H9 (cell line): ENCODE measurements around the gene PERCC1. TPM values are rescaled to one million over a fixed set of nuclear protein-coding genes. Genes with fewer than 3 reads are reported as not detected.

Experiments used
- DNase-seq: peaks from one replicate; pipeline ENCODE4 v3.0.0-alpha.2; 2017
- H2AFZ ChIP-seq: one replicate; pipeline ENCODE4 v1.6.1; 2013; ENCODE audit warnings: mild to moderate bottlenecking, low read length, control low read depth, moderate library complexity
- H2AK5ac ChIP-seq: 2 replicates; pipeline ENCODE4 v1.6.1; 2013; ENCODE audit warnings: low read length, control low read depth, mixed read lengths; ENCODE audit not compliant: insufficient read length
- H2BK120ac ChIP-seq: one replicate; pipeline ENCODE4 v1.6.1; 2013; ENCODE audit warnings: low read depth, mild to moderate bottlenecking, low read length, control low read depth, inconsistent platforms; ENCODE audit not compliant: poor library complexity, severe bottlenecking
- H2BK12ac ChIP-seq: 2 replicates; pipeline ENCODE4 v1.6.1; 2013; ENCODE audit warnings: low read length, control low read depth, mixed read lengths, low read depth; ENCODE audit not compliant: insufficient read length
- H2BK15ac ChIP-seq: 2 replicates; pipeline ENCODE4 v1.6.1; 2013; ENCODE audit warnings: low read depth, low read length, control low read depth
- H2BK20ac ChIP-seq: one replicate; pipeline ENCODE4 v1.6.1; 2013; ENCODE audit warnings: low read depth, mild to moderate bottlenecking, low read length, control low read depth, inconsistent platforms; ENCODE audit not compliant: poor library complexity, severe bottlenecking
- H2BK5ac ChIP-seq: 2 replicates; pipeline ENCODE4 v1.6.1; 2013; ENCODE audit warnings: low read length, control low read depth, mixed read lengths; ENCODE audit not compliant: insufficient read length
- H3K14ac ChIP-seq: 2 replicates; pipeline ENCODE4 v1.6.1; 2013; ENCODE audit warnings: low read length, control low read depth; ENCODE audit not compliant: insufficient read depth
- H3K18ac ChIP-seq: 2 replicates; pipeline ENCODE4 v1.6.1; 2013; ENCODE audit warnings: low read depth, mild to moderate bottlenecking, mixed read lengths, low read length, control low read depth; ENCODE audit not compliant: insufficient read length
- H3K23ac ChIP-seq: 2 replicates; pipeline ENCODE4 v1.6.1; 2013; ENCODE audit warnings: low read length, control low read depth, mixed read lengths, low read depth; ENCODE audit not compliant: insufficient read length
- H3K23me2 ChIP-seq: 2 replicates; pipeline ENCODE4 v1.6.1; 2013; ENCODE audit warnings: low read depth, mild to moderate bottlenecking, mixed read lengths, low read length, control low read depth; ENCODE audit not compliant: insufficient read length, poor library complexity, severe bottlenecking
- H3K27ac ChIP-seq: 2 replicates; pipeline ENCODE4 v1.5.1; 2013; ENCODE audit warnings: low read length, control low read depth, mixed read lengths, low read depth; ENCODE audit not compliant: insufficient read length
- H3K27me3 ChIP-seq: 2 replicates; pipeline ENCODE4 v1.6.1; 2013; ENCODE audit warnings: low read length, control low read depth, inconsistent platforms; ENCODE audit not compliant: insufficient read depth
- H3K4ac ChIP-seq: 2 replicates; pipeline ENCODE4 v1.6.1; 2013; ENCODE audit warnings: low read depth, mild to moderate bottlenecking, control low read depth, inconsistent platforms, low read length, moderate library complexity
- H3K4me1 ChIP-seq: 2 replicates; pipeline ENCODE4 v1.6.1; 2013; ENCODE audit warnings: low read length, control low read depth, inconsistent platforms; ENCODE audit not compliant: insufficient read depth
- H3K4me2 ChIP-seq: 2 replicates; pipeline ENCODE4 v1.6.1; 2013; ENCODE audit warnings: low read length, control low read depth, mixed read lengths; ENCODE audit not compliant: insufficient read length, insufficient read depth
- H3K56ac ChIP-seq: 2 replicates; pipeline ENCODE4 v1.6.1; 2013; ENCODE audit warnings: low read depth, mild to moderate bottlenecking, mixed read lengths, low read length, control low read depth; ENCODE audit not compliant: insufficient read length
- H3K79me1 ChIP-seq: 2 replicates; pipeline ENCODE4 v1.6.1; 2013; ENCODE audit warnings: low read depth, mild to moderate bottlenecking, moderate library complexity, low read length, control low read depth, inconsistent platforms; ENCODE audit not compliant: insufficient read depth, poor library complexity, severe bottlenecking
- H3K79me2 ChIP-seq: 2 replicates; pipeline ENCODE4 v1.6.1; 2013; ENCODE audit warnings: low read length, control low read depth, inconsistent platforms; ENCODE audit not compliant: insufficient read depth
- H3K9ac ChIP-seq: 2 replicates; pipeline ENCODE4 v1.6.1; 2013; ENCODE audit warnings: low read length, control low read depth, mixed read lengths; ENCODE audit not compliant: insufficient read length; ENCODE audit errors: extremely low read depth
- H3K9me3 ChIP-seq: one replicate; pipeline ENCODE4 v1.6.1; 2013; ENCODE audit warnings: low read depth, low read length, inconsistent platforms; ENCODE audit not compliant: control insufficient read depth
- H3T11ph ChIP-seq: one replicate; pipeline ENCODE4 v1.6.1; 2013; ENCODE audit warnings: mild to moderate bottlenecking, low read length, control low read depth, inconsistent platforms
- H4K20me1 ChIP-seq: one replicate; pipeline ENCODE4 v1.6.1; 2013; ENCODE audit not compliant: control insufficient read depth, insufficient read length, insufficient read depth
- H4K5ac ChIP-seq: 2 replicates; pipeline ENCODE4 v1.6.1; 2013; ENCODE audit warnings: low read depth, mild to moderate bottlenecking, mixed read lengths, low read length, control low read depth; ENCODE audit not compliant: insufficient read length
- H4K8ac ChIP-seq: replicated peaks from 2 replicates; pipeline ENCODE4 v1.6.1; 2013; ENCODE audit warnings: low read length, control low read depth, mixed read lengths, low read depth; ENCODE audit not compliant: insufficient read length
- H4K91ac ChIP-seq: 2 replicates; pipeline ENCODE4 v1.6.1; 2013; ENCODE audit warnings: low read depth, mild to moderate bottlenecking, moderate library complexity, mixed read lengths, low read length, control low read depth; ENCODE audit not compliant: insufficient read length
- H3K27ac Mint-ChIP-seq, 3 experiments: 2 replicates in 2 of 3; 3 replicates in 1 of 3; pipeline ENCODE4 v1.8.0; 2020 to 2021; ENCODE audit warnings: mixed read lengths in 3 of 3, mild to moderate bottlenecking in 1 of 3, moderate library complexity in 1 of 3
- H3K27me3 Mint-ChIP-seq: 2 replicates; pipeline ENCODE4 v1.8.0; 2021; ENCODE audit warnings: low read depth, mild to moderate bottlenecking, moderate library complexity, mixed read lengths
- H3K36me3 Mint-ChIP-seq, 3 experiments: 2 replicates in 2 of 3; 3 replicates in 1 of 3; pipeline ENCODE4 v1.8.0; 2020 to 2021; ENCODE audit warnings: low read depth in 3 of 3, mixed read lengths in 3 of 3; ENCODE audit not compliant: insufficient read depth in 1 of 3
- H3K4me1 Mint-ChIP-seq, 2 experiments: 2 replicates each; pipeline ENCODE4 v1.8.0; 2020; ENCODE audit warnings: mixed read lengths in 2 of 2
- H3K4me3 Mint-ChIP-seq, 2 experiments: 2 replicates in 1 of 2; 3 replicates in 1 of 2; pipeline ENCODE4 v1.8.0; 2020 to 2021; ENCODE audit warnings: mild to moderate bottlenecking in 2 of 2, mixed read lengths in 2 of 2, moderate library complexity in 1 of 2
- H3K9me3 Mint-ChIP-seq, 2 experiments: 2 replicates in 1 of 2; 3 replicates in 1 of 2; pipeline ENCODE4 v1.8.0; 2020; ENCODE audit warnings: mild to moderate bottlenecking in 2 of 2, mixed read lengths in 2 of 2, moderate library complexity in 1 of 2
- CTCF ChIP-seq: fragments of 200-600 bp; sonication (generic); conservative IDR thresholded peaks from 3 replicates; pipeline ENCODE4 v1.8.0; 2021; ENCODE audit warnings: antibody characterized with exemption, mild to moderate bottlenecking
- WGBS: extraction: QIAGEN DNeasy Blood & Tissue Kit; methylation state at CpG from one replicate; pipeline ENCODE4 v1.1.7; 2013; ENCODE audit warnings: missing lambda C conversion rate, low lambda C conversion rate, mixed read lengths; ENCODE audit not compliant: insufficient read length; ENCODE audit errors: extremely low coverage; 5-methylcytosine and 5-hydroxymethylcytosine counted together
- total RNA-seq: library from RNA; stranded (reverse); gene quantifications from 2 replicates; pipeline ENCODE4 v1.2.1, GENCODE V29; 2021

Gene PERCC1
- total RNA-seq, 1 experiment from 2014 or later, result not detected

DNA sequence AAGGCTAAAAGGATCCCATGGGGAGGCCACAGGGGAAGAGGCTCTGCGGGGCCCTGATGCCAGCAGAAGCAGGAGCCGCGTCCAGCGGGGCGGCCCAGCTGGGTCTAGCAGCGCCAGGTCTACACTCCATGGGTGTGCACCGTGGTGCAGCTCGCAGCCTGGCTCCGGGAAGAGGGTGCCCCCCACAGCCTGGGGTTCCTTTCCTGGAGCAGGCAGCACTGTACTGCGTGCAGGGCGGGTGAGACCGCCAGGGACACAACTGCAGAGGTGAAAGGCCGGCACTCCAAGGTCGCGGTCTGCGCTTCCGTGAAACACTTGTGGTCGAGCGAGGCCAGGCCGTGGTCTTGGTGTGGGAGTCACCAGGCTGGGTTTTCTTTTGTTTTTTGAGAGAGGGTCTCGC, 20.0 kb downstream of the PERCC1 start:
- no peak overlapping the region for H3K9ac ChIP-seq
- H2AK5ac ChIP-seq, result no peak overlapping the region
- no peak overlapping the region for H3K23ac ChIP-seq
- H3K4me1 ChIP-seq, result no peaks in the 10 kb centered on the region
- H2BK12ac ChIP-seq, result no peak overlapping the region
- no peak overlapping the region for H4K8ac ChIP-seq
- H2BK5ac ChIP-seq, result no peak overlapping the region
- H3T11ph ChIP-seq, result no peak overlapping the region
- H4K91ac ChIP-seq, result no peak overlapping the region
- H3K27ac ChIP-seq, result no peak overlapping the region
- no peak overlapping the region for H2BK15ac ChIP-seq
- H3K27me3 Mint-ChIP-seq, result peaks cover 1% of the 10 kb centered on the region; the same call in 1 of the 2 replicates
- peaks cover 2% of the 10 kb centered on the region for H4K20me1 ChIP-seq
- no peak overlapping the region for H3K27ac Mint-ChIP-seq
- WGBS, result no CpG with 5 or more reads among the region's 21 CpGs
- no peaks in the 10 kb centered on the region for H3K27me3 ChIP-seq
- no peak for DNase-seq
- no peak overlapping the region for H3K4me3 Mint-ChIP-seq
- no peak overlapping the region for H3K56ac ChIP-seq
- H3K9me3 Mint-ChIP-seq, result no peaks in the 10 kb centered on the region
- no peak overlapping the region for H3K18ac ChIP-seq
- peaks cover 0 to 33% (median 31%) of the 10 kb centered on the region in 3 experiments; a peak in 5 of 7 replicates for H3K36me3 Mint-ChIP-seq
- H3K4me2 ChIP-seq, result no peak overlapping the region
- no peaks in the 10 kb centered on the region for H3K9me3 ChIP-seq
- H4K5ac ChIP-seq, result no peak overlapping the region
- H2BK120ac ChIP-seq, result no peak overlapping the region
- H3K4me1 Mint-ChIP-seq, result no peaks in the 10 kb centered on the region
- no peaks in the 10 kb centered on the region for H3K79me1 ChIP-seq
- no peak overlapping the region for H3K14ac ChIP-seq
- no peak for TF ChIP-seq CTCF
- H3K23me2 ChIP-seq, result no peaks in the 10 kb centered on the region
- H3K79me2 ChIP-seq, result no peaks in the 10 kb centered on the region
- H3K4ac ChIP-seq, result no peak overlapping the region
- no peak overlapping the region for H2BK20ac ChIP-seq
- H2AFZ ChIP-seq, result no peak overlapping the region
